ENCODE measurements around the gene KRTAP19-2. TPM values are rescaled to one million over a fixed set of nuclear protein-coding genes. Genes with fewer than 3 reads are reported as not detected.

KRTAP19-2 gene
- total and polyA plus RNA-seq, 2 of the 13 experiments (the other 11 are each of a cell fraction or from before 2014, with no cell fraction given), result not detected

GRCh38 chr21:30480145-30480544 lies 7.1 kb downstream of the KRTAP19-2 start, which contains the start of gene KRTAP19-1:
Gene KRTAP19-1, minus strand, starts transcription at chr21:30480367. Its CDS starts 50 bp downstream, at chr21:30480317.
- TF ChIP-seq CSRNP1 (CRISPR knock-in tag; IDR thresholded peaks at IDR 0.05) (no peak), KDM4B (CRISPR knock-in tag; IDR thresholded peaks at IDR 0.05) (no peak), RCOR2 (CRISPR knock-in tag; IDR thresholded peaks at IDR 0.05) (no peak), ZNF782 (CRISPR knock-in tag; IDR thresholded peaks at IDR 0.05; ENCODE audit: borderline replicate concordance) (no peak), EP300 (IDR thresholded peaks at IDR 0.05; ENCODE audit: low read depth in 2 of 2, low read length in 2 of 2) (no peak), EP300 (CRISPR knock-in tag; IDR thresholded peaks at IDR 0.05; ENCODE audit: borderline replicate concordance) (no peak)
- Histone ChIP-seq H3K4me3 (replicated peaks in 1 of 3; ENCODE audit: insufficient read depth in 1 of 3, low read depth in 2 of 3, low read length in 3 of 3) (no peak within 1 kb of the TSS), H3K27me3 (ENCODE audit: control insufficient read depth in 1 of 2, insufficient read depth in 2 of 2, low read length in 2 of 2) (no peaks in the 10 kb centered on the region), H3K4me1 (ENCODE audit: insufficient read depth, low read length) (no peaks in the 10 kb centered on the region), H3K4me2 (ENCODE audit: low read depth, low read length) (no peak within 1 kb of the TSS), H2AFZ (ENCODE audit: low read length) (no peak within 1 kb of the TSS), H3K79me2 (ENCODE audit: insufficient read depth, low read length) (no peaks in the 10 kb centered on the region), H3K9ac (ENCODE audit: insufficient read depth, low read depth, low read length) (no peak within 1 kb of the TSS), H4K20me1 (ENCODE audit: insufficient read depth, low read length) (no peaks in the 10 kb centered on the region), H3K27ac (ENCODE audit: extremely low read length, insufficient read depth, low read length) (no peak within 1 kb of the TSS), H3K36me3 (replicated peaks in 1 of 2; ENCODE audit: control insufficient read depth in 1 of 2, insufficient read depth in 2 of 2, low read length in 2 of 2) (no peaks in the 10 kb centered on the region), H3K9me3 (ENCODE audit: low read length) (peaks cover 86% of the 10 kb centered on the region)
- BruUV-seq (replicated peaks), result no TSS peak
- no peak for ATAC-seq
- 7% methylated on average over 3 of the region's 7 CpGs for WGBS (ENCODE audit: low lambda C conversion rate)
- no peak for DNase-seq (ENCODE audit: low spot score)
- in situ Hi-C loops (cut with HindIII; ENCODE audit: extremely low pct_ligation_motif_present, low pct_unique_long_range_greater_than_20kb), result no loop called here
- ChIA-PET CTCF (ENCODE audit: low intra/inter-chr PET ratio, low total read pairs) (no interaction called here), POLR2A (no interaction called here)
- intact Hi-C loops (cut with micrococcal nuclease; ENCODE audit: unreplicated experiment), result no loop called here
- FAIRE-seq, result no peak

DNA sequence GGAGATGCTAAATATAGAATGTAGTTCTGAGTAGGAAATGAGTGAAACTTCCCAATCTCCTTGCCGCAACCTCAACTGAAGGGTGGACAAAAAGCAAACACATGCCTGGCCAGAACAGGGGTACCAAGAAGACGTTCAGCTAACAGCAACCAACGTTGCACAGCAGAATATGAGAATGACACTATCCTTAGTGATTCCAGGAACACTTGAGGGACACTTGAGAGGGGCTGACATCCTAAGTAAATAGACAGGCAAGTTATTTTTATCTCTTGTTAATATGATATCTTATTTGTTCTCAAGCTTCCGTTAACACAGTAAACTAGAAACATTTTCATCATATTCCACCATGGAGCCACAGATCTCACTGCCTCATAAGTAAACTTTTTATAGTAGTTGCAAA lies 8.0 kb downstream of the KRTAP19-2 start:
- no peak overlapping the region for H3K27ac ChIP-seq (ENCODE audit: extremely low read length, insufficient read depth, low read length)
- no peak overlapping the region for H3K4me2 ChIP-seq (ENCODE audit: low read depth, low read length)
- no peak overlapping the region for H3K9ac ChIP-seq (ENCODE audit: insufficient read depth, low read depth, low read length)
- FAIRE-seq (no peak), ATAC-seq (no peak), DNase-seq (ENCODE audit: low spot score) (no peak)
- CTCF ChIA-PET (ENCODE audit: low intra/inter-chr PET ratio, low total read pairs), result no interaction called here
- BruUV-seq (replicated peaks), result no TSS peak
- no peaks in the 10 kb centered on the region for H4K20me1 ChIP-seq (ENCODE audit: insufficient read depth, low read length)
- no peak overlapping the region for H2AFZ ChIP-seq (ENCODE audit: low read length)
- no peaks in the 10 kb centered on the region for H3K4me1 ChIP-seq (ENCODE audit: insufficient read depth, low read length)
- no peak overlapping the region for H3K4me3 ChIP-seq (replicated peaks in 1 of 3; ENCODE audit: insufficient read depth in 1 of 3, low read depth in 2 of 3, low read length in 3 of 3)
- POLR2A ChIA-PET, result no interaction called here
- WGBS (ENCODE audit: low lambda C conversion rate), result 22% methylated on average over 4 of the region's 4 CpGs
- in situ Hi-C loops (cut with HindIII; ENCODE audit: extremely low pct_ligation_motif_present, low pct_unique_long_range_greater_than_20kb), result no loop called here
- H3K36me3 ChIP-seq (replicated peaks in 1 of 2; ENCODE audit: control insufficient read depth in 1 of 2, insufficient read depth in 2 of 2, low read length in 2 of 2), result no peaks in the 10 kb centered on the region
- intact Hi-C loops (cut with micrococcal nuclease; ENCODE audit: unreplicated experiment), result no loop called here
- H3K27me3 ChIP-seq (ENCODE audit: control insufficient read depth in 1 of 2, insufficient read depth in 2 of 2, low read length in 2 of 2), result no peaks in the 10 kb centered on the region
- no peaks in the 10 kb centered on the region for H3K79me2 ChIP-seq (ENCODE audit: insufficient read depth, low read length)
- peaks cover 80% of the 10 kb centered on the region for H3K9me3 ChIP-seq (ENCODE audit: low read length)
- TF ChIP-seq TBX2 (CRISPR knock-in tag; IDR thresholded peaks at IDR 0.05; ENCODE audit: borderline replicate concordance) (no peak), ZNF691 (CRISPR knock-in tag; IDR thresholded peaks at IDR 0.05; ENCODE audit: borderline replicate concordance, low read depth) (no peak), ATF7 (IDR thresholded peaks at IDR 0.05) (no peak), ATF7 (CRISPR knock-in tag; IDR thresholded peaks at IDR 0.05) (no peak), BATF2 (CRISPR knock-in tag; IDR thresholded peaks at IDR 0.05) (no peak), FLYWCH1 (CRISPR knock-in tag; IDR thresholded peaks at IDR 0.05) (no peak), FUBP1 (CRISPR knock-in tag; IDR thresholded peaks at IDR 0.05; ENCODE audit: borderline replicate concordance) (no peak), ZNF331 (CRISPR knock-in tag; IDR thresholded peaks at IDR 0.05) (no peak), ZKSCAN5 (CRISPR knock-in tag; IDR thresholded peaks at IDR 0.05) (no peak), ATF1 (CRISPR knock-in tag; IDR thresholded peaks at IDR 0.05) (no peak)

Measured in HepG2 (cell line).